DOHH2 (cell line): ENCODE data around the gene ODF2.

Experiments
- CTCF ChIP-seq: fragments of 200-600 bp; sonication (generic); IDR thresholded peaks from one replicate; pipeline ENCODE4 v1.5.1; 2014; ENCODE audit warnings: antibody characterized with exemption, mild to moderate bottlenecking, low read depth, low read length; ENCODE audit not compliant: poor library complexity, severe bottlenecking
- EZH2phosphoT487 ChIP-seq: fragments of 200-600 bp; sonication (generic); IDR thresholded peaks from 2 replicates; pipeline ENCODE4 v1.6.1; 2017; ENCODE audit warnings: borderline replicate concordance, mild to moderate bottlenecking, antibody characterized with exemption, low read length, moderate library complexity, mixed read lengths

GRCh38 chr9:128456613-128457061 is 831 bp downstream of the ODF2 start:
- TF ChIP-seq CTCF = no peak
- no peak for TF ChIP-seq EZH2phosphoT487
